HFFc6 (cell line): ENCODE measurements around the gene LRGUK. TPM values are rescaled to one million over a fixed set of nuclear protein-coding genes. Genes with fewer than 3 reads are reported as not detected.

Experiments used
- DNase-seq: peaks from one replicate; pipeline ENCODE4 v3.0.0-alpha.2; 2018
- H3K27ac Mint-ChIP-seq: 2 replicates; pipeline ENCODE4 v1.8.0; 2020; ENCODE audit warnings: mild to moderate bottlenecking, mixed read lengths
- H3K27me3 Mint-ChIP-seq: 2 replicates; pipeline ENCODE4 v1.8.0; 2021; ENCODE audit warnings: mild to moderate bottlenecking, moderate library complexity, mixed read lengths; ENCODE audit not compliant: insufficient read depth
- H3K36me3 Mint-ChIP-seq: 2 replicates; pipeline ENCODE4 v1.8.0; 2021; ENCODE audit warnings: low read depth, mixed read lengths
- H3K4me1 Mint-ChIP-seq: 2 replicates; pipeline ENCODE4 v1.8.0; 2020; ENCODE audit warnings: low read depth, mixed read lengths
- H3K4me3 Mint-ChIP-seq: 2 replicates; pipeline ENCODE4 v1.8.0; 2020; ENCODE audit warnings: mild to moderate bottlenecking, moderate library complexity, mixed read lengths
- H3K9me3 Mint-ChIP-seq: 2 replicates; pipeline ENCODE4 v1.8.0; 2020; ENCODE audit warnings: mild to moderate bottlenecking, mixed read lengths
- CTCF ChIP-seq: fragments of 200-600 bp; sonication (generic); IDR thresholded peaks from 2 replicates; pipeline ENCODE4 v1.5.0; 2021; ENCODE audit warnings: antibody characterized with exemption, mild to moderate bottlenecking
- total RNA-seq, 6 experiments: library from RNA; stranded (reverse); fragmentation: NEBNext Ultra II Directional; extraction: Animal tissue kit (Norgen Biotek cat#: 25700); gene quantifications; 2 replicates in 1 of 6; 3 replicates in 5 of 6; pipeline ENCODE4 v1.2.3, GENCODE V29; 2021

The LRGUK gene
- total RNA-seq, 6 experiments from 2014 or later, result 0.07 to 0.32 (median 0.10) TPM; not detected in 3

- Mint-ChIP-seq H3K9me3 (no peaks in the 10 kb centered on the region), H3K36me3 (no peaks in the 10 kb centered on the region), H3K4me1 (no peaks in the 10 kb centered on the region), H3K4me3 (no peak overlapping the region), H3K27me3 (peaks cover 5% of the 10 kb centered on the region), H3K27ac (no peak overlapping the region)
- no peak for TF ChIP-seq CTCF
- no peak for DNase-seq
Observed at GRCh38 chr7:134278502-134279153, 151.5 kb downstream of the LRGUK start.

- Mint-ChIP-seq H3K9me3 (no peaks in the 10 kb centered on the region), H3K27ac (no peak overlapping the region), H3K4me1 (no peaks in the 10 kb centered on the region), H3K4me3 (no peak overlapping the region), H3K36me3 (no peaks in the 10 kb centered on the region), H3K27me3 (peaks cover 6% of the 10 kb centered on the region)
- no peak for TF ChIP-seq CTCF
- DNase-seq, result no peak
Observed at GRCh38 chr7:134279336-134279735, 152.2 kb downstream of the LRGUK start.

GRCh38 chr7:134279898-134280297 lies 152.8 kb downstream of the LRGUK start:
- no peak for DNase-seq
- Mint-ChIP-seq H3K4me1 (no peaks in the 10 kb centered on the region), H3K9me3 (no peaks in the 10 kb centered on the region), H3K4me3 (no peak overlapping the region), H3K27ac (no peak overlapping the region), H3K27me3 (peaks cover 7% of the 10 kb centered on the region), H3K36me3 (no peaks in the 10 kb centered on the region)
- no peak for TF ChIP-seq CTCF

DNA sequence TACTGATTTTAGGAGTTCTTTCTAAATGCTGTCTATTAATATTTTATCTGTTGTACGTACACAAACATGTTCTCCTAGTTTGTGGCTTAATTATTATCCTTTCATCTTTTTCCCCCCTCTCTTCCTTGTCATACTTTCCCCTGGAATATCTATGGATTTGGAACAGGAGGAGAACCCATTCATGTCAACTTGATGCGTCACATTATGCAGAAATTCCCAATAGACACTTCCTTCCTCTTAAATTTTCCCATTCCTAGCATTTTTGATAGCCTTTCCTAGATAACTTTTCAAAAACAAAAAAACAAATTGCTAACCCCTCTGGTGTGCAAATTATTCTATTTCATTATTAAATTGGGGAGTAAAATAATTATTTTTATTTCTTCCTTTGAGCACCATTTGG lies 153.4 kb downstream of the LRGUK start:
- no peaks in the 10 kb centered on the region for H3K4me1 Mint-ChIP-seq

DNA sequence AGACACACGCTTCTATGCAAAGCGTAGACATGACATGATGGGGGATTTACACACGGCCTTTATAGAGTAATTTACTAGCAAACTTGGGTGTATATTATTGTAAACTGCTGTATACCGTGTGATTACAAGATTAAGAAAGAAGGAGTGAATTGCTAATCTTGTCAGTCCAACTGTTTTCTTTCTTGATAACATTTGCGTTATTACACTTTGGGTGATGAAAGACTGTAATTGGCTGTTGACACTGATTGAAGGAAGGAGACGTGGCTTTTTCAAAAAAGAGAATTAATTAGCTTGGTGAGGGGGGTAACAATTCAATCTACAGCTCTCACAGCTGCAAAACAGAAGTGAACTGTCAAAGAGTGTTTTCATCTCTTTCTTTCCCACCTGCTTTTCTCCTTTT lies 156.9 kb downstream of the LRGUK start:
- Mint-ChIP-seq H3K36me3 (no peaks in the 10 kb centered on the region), H3K27ac (no peak overlapping the region), H3K4me3 (no peak overlapping the region), H3K9me3 (no peaks in the 10 kb centered on the region), H3K27me3 (peaks cover 11% of the 10 kb centered on the region), H3K4me1 (no peaks in the 10 kb centered on the region)
- no peak for DNase-seq
- TF ChIP-seq CTCF, result no peak

More for the DNA sequence above, 153.4 kb downstream of the LRGUK start:
- H3K27me3 Mint-ChIP-seq, result peaks cover 10% of the 10 kb centered on the region
- H3K9me3 Mint-ChIP-seq, result no peaks in the 10 kb centered on the region
- TF ChIP-seq CTCF, result no peak
- H3K4me3 Mint-ChIP-seq, result no peak overlapping the region
- no peak overlapping the region for H3K27ac Mint-ChIP-seq
- no peak for DNase-seq
- H3K36me3 Mint-ChIP-seq, result no peaks in the 10 kb centered on the region
